HEK293T (cell line): ENCODE results near the gene SLC28A1.

Experiments used
- ARNT ChIP-seq: fragments of 450-650 bp; IDR thresholded peaks from 2 replicates; pipeline ENCODE4 v1.6.1; 2017; ENCODE audit warnings: mild to moderate bottlenecking
- BHLHE40 ChIP-seq: fragments of 450-650 bp; IDR thresholded peaks from 2 replicates; pipeline ENCODE4 v1.6.1; 2016; ENCODE audit warnings: mild to moderate bottlenecking, moderate library complexity, borderline replicate concordance
- ELF4 ChIP-seq: fragments of 450-650 bp; IDR thresholded peaks from 2 replicates; pipeline ENCODE4 v1.6.1; 2017; ENCODE audit warnings: antibody characterized with exemption
- FOXA1 ChIP-seq: fragments of 450-650 bp; IDR thresholded peaks from 2 replicates; pipeline ENCODE4 v1.6.1; 2016; ENCODE audit warnings: mild to moderate bottlenecking
- FOXK2 ChIP-seq: fragments of 450-650 bp; IDR thresholded peaks from 2 replicates; pipeline ENCODE4 v1.6.1; 2016; ENCODE audit warnings: mild to moderate bottlenecking
- FOXM1 ChIP-seq: fragments of 450-650 bp; IDR thresholded peaks from 2 replicates; pipeline ENCODE4 v1.6.1; 2017; ENCODE audit warnings: mild to moderate bottlenecking, borderline replicate concordance
- LEF1 ChIP-seq: fragments of 450-650 bp; IDR thresholded peaks from 2 replicates; pipeline ENCODE4 v1.6.1; 2017; ENCODE audit warnings: mild to moderate bottlenecking, borderline replicate concordance
- NFRKB ChIP-seq: fragments of 450-650 bp; IDR thresholded peaks from 2 replicates; pipeline ENCODE4 v1.6.1; 2016; ENCODE audit warnings: mild to moderate bottlenecking, moderate library complexity
- PKNOX1 ChIP-seq: fragments of 450-650 bp; IDR thresholded peaks from 2 replicates; pipeline ENCODE4 v1.6.1; 2016
- SP1 ChIP-seq: fragments of 450-650 bp; IDR thresholded peaks from 2 replicates; pipeline ENCODE4 v1.6.1; 2017
- SUZ12 ChIP-seq: fragments of 450-650 bp; IDR thresholded peaks from 2 replicates; pipeline ENCODE4 v1.6.1; 2016; ENCODE audit warnings: mild to moderate bottlenecking
- TARDBP ChIP-seq: fragments of 450-650 bp; IDR thresholded peaks from 2 replicates; pipeline ENCODE4 v1.6.1; 2016
- ZNF384 ChIP-seq: fragments of 450-650 bp; IDR thresholded peaks from 2 replicates; pipeline ENCODE4 v1.6.1; 2016

GRCh38 chr15:84909029-84909428 lies 24.6 kb downstream of the SLC28A1 start:
- TF ChIP-seq SP1 (no peak), ZNF384 (no peak), FOXK2 (no peak), BHLHE40 (no peak), ELF4 (no peak), FOXA1 (no peak), FOXM1 (no peak), ARNT (no peak), NFRKB (no peak), TARDBP (no peak), LEF1 (no peak), SUZ12 (no peak), PKNOX1 (no peak)
